HG03565 (cell line): ENCODE results near the gene OPCML.

Experiments
- ATAC-seq: cut with Tn5 transposase; IDR thresholded peaks from one replicate; pipeline ENCODE4 v1.9.1; 2021; ENCODE audit warnings: mild to moderate bottlenecking, moderate library complexity; ENCODE audit not compliant: unreplicated experiment

OPCML gene

GRCh38 chr11:133153031-133153430, 379.3 kb downstream of the OPCML start:
- ATAC-seq = no peak

DNA sequence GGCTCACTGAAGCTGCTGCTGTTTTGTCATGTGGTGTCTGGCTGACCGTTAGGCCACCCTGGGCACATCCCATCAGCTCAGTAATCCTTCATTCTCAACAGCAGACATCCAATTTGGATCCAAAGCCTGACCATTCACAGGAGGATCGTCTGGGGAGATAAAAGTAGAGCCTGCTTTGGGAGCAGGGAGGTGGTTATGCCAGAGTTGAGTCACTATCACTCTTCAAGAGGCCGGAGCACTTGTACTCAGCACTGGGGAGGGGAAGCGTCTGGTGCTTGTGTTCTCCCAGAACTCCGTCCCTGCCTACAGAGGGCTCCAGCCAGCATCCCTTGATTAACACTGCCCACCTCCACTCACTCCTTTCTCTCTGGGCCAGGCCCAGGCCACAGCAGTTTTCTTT, 382.6 kb downstream of the OPCML start:
- no peak for ATAC-seq

GRCh38 chr11:133147625-133148024, 384.7 kb downstream of the OPCML start:
- no peak for ATAC-seq

DNA sequence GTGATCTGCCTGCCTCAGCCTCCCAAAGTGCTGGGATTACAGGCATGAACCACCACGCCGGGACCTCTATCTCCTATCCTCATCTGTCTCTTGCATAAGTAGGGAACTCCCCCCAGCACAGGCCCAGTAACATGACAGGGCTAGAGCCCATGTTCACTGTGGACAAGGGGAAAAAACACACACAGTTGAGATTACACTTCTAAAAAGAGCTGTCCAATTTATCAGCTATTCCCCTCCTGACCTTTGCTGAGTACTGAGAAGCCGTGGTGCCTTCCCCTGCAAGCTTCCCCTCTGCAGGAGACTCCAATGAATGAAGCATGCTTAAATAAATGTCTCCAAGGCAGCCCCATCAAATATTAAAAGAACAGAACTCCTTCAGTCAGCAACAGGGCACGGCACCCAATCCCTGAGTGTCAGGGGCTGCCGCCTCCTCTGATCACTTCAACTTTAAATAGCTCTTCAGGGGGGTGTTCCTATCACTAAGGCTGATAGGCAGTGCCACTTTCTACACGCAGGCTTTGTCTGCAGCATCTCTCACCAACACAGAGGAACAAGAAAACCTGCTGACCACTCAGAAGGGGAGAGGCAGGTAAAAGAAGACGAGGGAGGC, 385.5 kb downstream of the OPCML start:
- ATAC-seq = no peak

GRCh38 chr11:133137939-133138338, 394.4 kb downstream of the OPCML start:
- ATAC-seq = no peak

DNA sequence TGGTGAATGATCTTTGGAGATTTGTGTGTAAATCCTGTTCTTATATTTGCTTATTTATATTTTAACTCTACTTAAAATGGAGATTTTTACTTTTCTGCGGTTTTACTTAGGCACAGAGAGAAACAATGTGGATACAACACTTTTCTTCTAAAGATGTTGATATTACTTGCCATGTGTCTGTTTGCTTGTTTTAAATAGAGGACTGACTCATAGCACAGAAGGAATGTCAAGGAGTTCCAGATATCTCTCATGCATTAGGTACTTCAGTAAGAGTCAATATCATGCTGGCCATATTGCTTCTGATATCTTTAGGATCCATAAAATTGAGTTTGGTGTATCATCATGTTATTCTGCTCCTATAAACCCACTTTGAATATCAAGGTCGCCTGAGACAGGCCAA, 395.0 kb downstream of the OPCML start:
- no peak for ATAC-seq

GRCh38 chr11:133136376-133136775, 395.9 kb downstream of the OPCML start:
- no peak for ATAC-seq

GRCh38 chr11:133134314-133135173, 397.8 kb downstream of the OPCML start:
- ATAC-seq = peak; percentile 85

DNA sequence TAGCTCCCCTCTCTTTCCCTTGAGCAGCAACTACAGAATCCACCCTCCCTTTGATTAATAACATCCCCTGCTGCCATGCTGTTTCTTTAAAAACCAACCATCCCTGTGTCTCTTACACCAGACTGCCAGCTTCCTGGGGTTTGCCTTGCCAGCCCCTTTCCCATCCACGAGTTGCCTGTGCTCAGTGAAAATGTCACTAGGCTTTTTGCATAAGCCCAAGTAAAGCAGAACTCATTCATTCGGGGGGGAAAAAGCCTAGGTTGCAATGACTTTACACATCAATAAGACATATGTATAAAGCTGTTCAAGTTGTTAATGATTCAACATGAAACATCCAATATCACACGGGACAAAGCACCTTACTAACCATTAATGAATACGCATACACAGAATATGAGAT, 398.7 kb downstream of the OPCML start:
- no peak for ATAC-seq

GRCh38 chr11:133133050-133133449, 399.3 kb downstream of the OPCML start:
- ATAC-seq = no peak

DNA sequence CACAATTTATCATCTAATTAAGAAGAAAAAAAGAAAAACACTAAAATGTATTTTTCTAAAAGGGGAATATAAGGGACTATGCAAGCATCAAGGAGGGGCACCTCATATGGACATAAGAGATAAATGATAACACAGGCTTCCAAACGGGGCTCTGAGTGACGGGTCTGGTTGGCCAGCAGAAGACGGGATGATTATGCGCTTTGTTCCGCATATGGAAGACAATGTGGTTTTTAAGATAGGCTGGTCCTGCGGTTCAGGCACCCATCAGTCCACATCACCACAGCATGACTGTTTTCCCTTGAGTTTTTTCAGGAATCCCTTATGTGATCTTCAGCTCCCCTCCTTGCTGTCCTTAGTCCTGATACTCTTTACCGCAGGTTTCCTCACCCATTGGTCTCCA, 404.6 kb downstream of the OPCML start:
- ATAC-seq = no peak

DNA sequence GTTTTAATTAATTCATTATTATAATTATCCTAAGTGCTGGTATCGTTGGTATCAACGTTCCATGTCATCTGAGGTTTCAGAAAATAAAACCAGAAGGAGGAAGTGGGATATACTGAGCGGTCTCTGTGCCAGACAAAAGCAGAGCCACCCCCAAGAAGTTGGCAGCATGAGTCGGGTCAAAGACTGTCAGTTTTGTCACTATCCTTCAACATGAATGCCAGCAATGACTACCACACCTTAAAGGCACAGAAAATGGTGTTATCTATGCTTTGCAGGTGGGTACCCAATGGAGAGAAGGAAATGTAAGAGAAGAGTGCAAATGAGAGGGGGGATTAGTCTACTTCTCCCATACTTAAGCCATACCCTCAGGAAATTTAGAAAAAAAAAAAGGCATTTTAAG, 408.5 kb downstream of the OPCML start:
- ATAC-seq = no peak

GRCh38 chr11:133123366-133123765, 408.9 kb downstream of the OPCML start:
- no peak for ATAC-seq

DNA sequence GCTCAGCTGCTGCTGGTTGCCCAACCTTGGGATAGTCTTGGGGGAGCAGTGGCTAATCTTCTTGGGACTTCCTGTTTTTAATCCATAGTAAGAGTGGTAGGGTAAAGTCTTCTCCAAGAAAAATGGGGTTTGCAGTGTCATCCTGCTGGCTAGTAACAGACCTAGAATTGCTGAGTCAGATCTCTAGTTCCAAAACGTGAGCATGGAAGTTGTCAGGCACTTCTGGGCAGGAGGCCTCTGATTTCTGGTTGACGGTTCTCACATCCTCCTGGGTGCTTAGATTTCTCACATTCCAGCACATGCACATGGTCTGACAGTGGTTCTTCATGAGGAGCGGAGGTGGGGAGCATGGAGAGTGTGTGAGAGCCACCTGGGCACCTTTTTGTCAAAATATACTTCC, 410.0 kb downstream of the OPCML start:
- no peak for ATAC-seq

DNA sequence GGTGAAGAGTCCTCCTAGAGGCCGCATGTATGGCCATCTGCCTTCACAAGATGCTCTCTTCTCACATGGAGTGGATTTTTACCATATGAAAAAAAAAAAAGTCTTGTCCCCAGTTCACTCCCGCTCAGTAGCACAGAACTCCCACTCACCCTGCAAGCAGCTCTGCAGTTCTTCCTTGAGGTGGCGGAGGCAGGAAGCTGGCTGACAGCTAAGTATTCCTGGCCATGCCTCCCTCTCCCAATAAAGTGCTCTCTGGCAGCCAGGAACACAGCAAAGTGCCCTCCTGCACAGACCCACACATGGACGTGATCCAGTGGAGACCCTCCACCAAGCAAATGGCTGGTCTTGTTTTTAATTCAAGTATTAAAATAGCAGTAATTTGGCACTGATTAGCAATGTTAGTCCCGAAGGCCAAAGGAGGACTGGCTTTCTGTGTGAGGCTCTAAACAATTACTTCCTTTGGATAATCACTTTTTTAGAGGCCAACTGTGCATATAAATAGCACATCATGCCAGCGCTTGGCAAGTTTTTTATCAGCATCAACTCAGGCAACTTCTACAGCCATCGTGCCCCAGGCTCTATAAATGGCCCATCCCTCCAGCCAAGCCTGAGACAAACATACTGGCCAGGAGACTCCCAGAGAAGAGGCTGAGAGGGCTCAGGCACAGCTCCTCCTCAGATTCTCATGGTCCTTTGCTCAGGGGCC, 413.6 kb downstream of the OPCML start:
- no peak for ATAC-seq

- ATAC-seq = no peak
Measured at GRCh38 chr11:133115099-133115498, 417.2 kb downstream of the OPCML start.

DNA sequence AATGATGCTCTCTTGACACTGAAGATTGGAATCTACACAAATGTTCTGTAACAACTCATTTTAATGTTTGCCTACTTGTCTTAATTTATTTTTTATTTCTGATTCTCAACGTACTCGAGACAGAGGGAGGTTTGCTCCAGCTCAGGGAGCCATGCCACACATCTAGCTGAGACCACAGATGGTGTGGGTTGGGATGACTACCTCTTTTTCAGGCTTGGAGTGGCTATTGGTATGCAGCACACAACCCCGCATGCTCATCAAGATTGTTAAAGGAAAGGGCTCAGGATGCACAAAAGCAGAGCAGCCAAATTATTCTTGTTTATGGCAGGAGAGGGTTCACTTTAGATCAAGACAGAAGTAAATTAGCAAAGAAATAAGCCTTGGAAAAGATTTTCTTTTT, 424.5 kb downstream of the OPCML start:
- ATAC-seq = no peak

DNA sequence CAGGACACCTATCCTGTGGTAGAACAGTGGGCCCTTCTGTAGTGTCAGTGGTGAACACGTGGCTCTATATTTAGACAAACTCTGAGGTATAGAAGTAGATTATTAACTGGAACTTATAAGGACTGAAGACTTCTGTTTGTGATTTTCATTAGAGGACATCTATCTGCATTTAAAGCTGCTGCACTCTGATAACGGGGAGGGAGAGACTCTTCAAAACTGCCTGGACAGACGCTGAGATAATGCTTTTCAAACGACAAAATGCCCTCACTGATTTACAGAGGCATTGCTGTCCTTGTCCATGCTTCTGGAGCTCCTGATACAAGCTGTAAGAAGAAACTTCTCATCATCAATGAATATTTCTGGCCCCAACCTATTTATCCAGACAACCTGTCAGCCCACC, 425.2 kb downstream of the OPCML start:
- no peak for ATAC-seq

- no peak for ATAC-seq
Measured at GRCh38 chr11:133106417-133106816, 425.9 kb downstream of the OPCML start.

DNA sequence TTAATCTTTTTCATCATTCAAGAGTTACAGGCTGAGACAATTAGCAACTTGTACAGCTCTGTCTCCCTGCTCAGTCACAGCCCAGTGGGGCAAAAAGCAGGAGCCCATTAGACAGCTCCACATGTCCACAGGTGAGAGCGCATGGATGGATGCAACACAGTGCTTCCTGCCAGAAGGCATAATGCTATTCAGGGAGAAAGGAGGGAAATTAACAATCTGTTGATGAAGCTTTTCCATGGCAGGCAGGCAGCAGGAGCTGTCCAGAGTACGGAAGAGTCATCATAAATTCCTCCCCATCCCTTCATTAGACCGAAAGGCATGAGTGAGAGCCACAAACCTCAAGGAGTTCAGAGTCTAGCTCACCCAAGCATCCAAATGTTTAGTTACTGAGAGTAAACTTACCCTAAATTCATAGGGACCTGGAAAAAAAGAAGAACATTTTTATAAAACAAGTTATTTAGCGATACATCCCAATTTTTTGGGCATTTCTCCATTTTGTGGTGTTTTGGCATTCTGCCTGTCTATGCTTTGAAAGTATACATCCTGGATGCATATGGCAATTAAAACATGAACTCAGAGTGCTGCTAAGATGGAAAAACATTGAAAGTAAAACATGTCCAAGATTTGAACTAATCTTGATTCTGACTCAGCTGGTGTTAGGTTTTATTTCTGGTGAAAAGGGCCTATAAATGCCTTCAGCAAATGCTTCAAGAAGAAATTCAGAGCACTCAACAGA, 428.1 kb downstream of the OPCML start:
- ATAC-seq = no peak

DNA sequence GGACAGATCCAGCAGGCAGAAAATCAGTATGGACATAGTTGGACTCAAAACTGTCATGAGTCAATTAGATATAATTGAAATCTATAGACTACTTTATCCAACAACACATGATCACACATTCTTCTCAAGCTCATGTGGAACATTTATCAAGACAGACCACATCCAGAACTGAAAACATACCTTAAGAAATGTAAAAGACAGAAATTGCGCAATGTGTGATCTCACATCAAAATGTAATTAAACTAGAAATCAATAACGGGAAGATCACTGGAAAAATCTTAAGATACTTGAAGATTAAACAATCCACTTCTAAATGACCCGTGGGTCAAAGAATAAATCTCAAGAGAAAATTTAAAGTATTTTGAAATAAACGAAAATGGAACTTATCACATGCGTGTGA, 435.3 kb downstream of the OPCML start:
- no peak for ATAC-seq
